Activated T-cell treated with anti-CD3 and anti-CD28 coated beads for 48 hours (primary cell): ENCODE results near the gene LCE2B.

ENCODE experiments used
- DNase-seq: peaks from one replicate; pipeline ENCODE4 v3.0.0-alpha.2; 2020; ENCODE audit warnings: low read depth

Gene LCE2B

DNA sequence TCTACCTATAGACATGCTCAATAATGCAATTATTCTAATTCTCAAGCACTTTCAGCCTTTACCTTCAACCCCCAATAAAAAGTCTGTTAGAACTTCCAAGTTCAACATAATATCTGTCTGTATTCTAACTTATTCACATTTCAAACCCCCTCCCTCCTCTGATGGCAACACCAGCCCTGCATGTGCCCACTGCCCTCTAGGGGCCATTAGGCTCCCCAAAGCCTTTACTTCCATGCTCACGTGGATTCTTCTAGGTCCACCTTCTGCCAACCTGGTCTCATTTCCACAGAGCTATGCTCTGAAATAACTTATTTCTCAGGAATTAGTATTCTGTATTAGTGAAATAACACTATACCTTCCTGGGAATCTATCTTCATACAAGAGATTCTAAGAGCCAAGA, 49.7 kb downstream of the LCE2B start:
- no peak for DNase-seq
